K562 (cell line): ENCODE results near the gene TIFAB. TPM values are rescaled to one million over a fixed set of nuclear protein-coding genes. Genes with fewer than 3 reads are reported as not detected.

Experiments used
- ATAC-seq: fragments of 200-7000 bp; cut with Tn5 transposase; 3 replicates; pipeline ENCODE4 v1.9.1; 2020; ENCODE audit warnings: moderate library complexity
- BruUV-seq: library from RNA; stranded (reverse); fragments of 400-500 nt; replicated peaks from 2 replicates; lab custom pipeline; 2021; lab: Mats Ljungman, UMichigan
- CTCF ChIA-PET: fragments of 300-600 bp; formaldehyde crosslinking; extraction: SDS; loops from one replicate; lab custom pipeline; 2021; ENCODE audit warnings: low intra/inter-chr PET ratio; lab: Yijun Ruan, JAX
- POLR2A ChIA-PET: fragments of 300-600, 350-650 bp; sonication (Branson Sonifier 250); formaldehyde crosslinking; extraction: SDS; loops from one replicate; lab custom pipeline; 2021; ENCODE audit warnings: antibody characterized with exemption, inconsistent platforms; lab: Yijun Ruan, JAX
- DNase-seq, 4 experiments: peaks; one replicate each; pipeline versions ENCODE4 v3.0.0 to v3.0.0-alpha.2; 2011 to 2018; ENCODE audit warnings: low spot score in 3 of 4, mixed read lengths in 3 of 4; ENCODE audit errors: extremely low read depth in 1 of 4
- FAIRE-seq: peaks from 2 replicates; lab custom pipeline; 2011; peaks lifted over from hg19 to GRCh38; lab: Jason Lieb, UNC
- H2AFZ ChIP-seq: 2 replicates; pipeline ENCODE4 v1.6.0; 2011; ENCODE audit warnings: low read depth, low read length, control low read depth, inconsistent platforms
- H3K27ac ChIP-seq: fragments of 200-600 bp; 3 replicates; pipeline ENCODE4 v1.8.0; 2011; ENCODE audit warnings: low read depth, mild to moderate bottlenecking, control low read depth, inconsistent platforms, low read length, moderate library complexity, mixed read lengths; ENCODE audit errors: extremely low read depth
- H3K27me3 ChIP-seq, 2 experiments: fragments of 300-600 bp in 1 of 2; 2 replicates in 1 of 2; 3 replicates in 1 of 2; pipeline versions ENCODE4 v1.6.0 to v1.8.0; 2011; ENCODE audit warnings: inconsistent platforms in 2 of 2, low read length in 2 of 2, mild to moderate bottlenecking in 1 of 2, mixed read lengths in 1 of 2, moderate library complexity in 1 of 2; ENCODE audit not compliant: control insufficient read depth in 2 of 2, insufficient read depth in 2 of 2
- H3K36me3 ChIP-seq: fragments of 300-600 bp; 3 replicates; pipeline ENCODE4 v1.8.0; 2011; ENCODE audit warnings: mild to moderate bottlenecking, low read length, inconsistent platforms; ENCODE audit not compliant: control insufficient read depth, insufficient read depth
- H3K4me1 ChIP-seq, 2 experiments: fragments of 200-600 bp in 1 of 2; replicated peaks in 1 of 2; 2 replicates in 1 of 2; 3 replicates in 1 of 2; pipeline versions ENCODE4 v1.5.1 to v1.8.0; 2011; ENCODE audit warnings: inconsistent platforms in 2 of 2, low read length in 2 of 2, mild to moderate bottlenecking in 1 of 2, mixed read lengths in 1 of 2, moderate library complexity in 1 of 2; ENCODE audit not compliant: control insufficient read depth in 2 of 2, insufficient read depth in 2 of 2
- H3K4me2 ChIP-seq: 2 replicates; pipeline ENCODE4 v1.6.1; 2011; ENCODE audit warnings: low read length, control low read depth, inconsistent platforms, mixed read lengths; ENCODE audit not compliant: insufficient read depth
- H3K4me3 ChIP-seq: fragments of 200-600 bp; sonication (generic), shearing (Covaris generic); 2 replicates; pipeline ENCODE4 v1.5.1; 2016; ENCODE audit warnings: control low read depth, inconsistent platforms
- H3K79me2 ChIP-seq: fragments of 200-600 bp; 3 replicates; pipeline ENCODE4 v1.8.0; 2011; ENCODE audit warnings: low read length, inconsistent platforms; ENCODE audit not compliant: control insufficient read depth, insufficient read depth
- H3K9ac ChIP-seq, 2 experiments: 2 replicates each; pipeline versions ENCODE4 v1.6.0 to v1.6.1; 2011; ENCODE audit warnings: low read depth in 2 of 2, low read length in 2 of 2, control low read depth in 1 of 2, inconsistent platforms in 1 of 2, mild to moderate bottlenecking in 1 of 2, mixed read lengths in 1 of 2; ENCODE audit not compliant: insufficient read depth in 1 of 2
- H3K9me1 ChIP-seq: one replicate; pipeline ENCODE4 v1.6.0; 2011; ENCODE audit warnings: inconsistent platforms, mild to moderate bottlenecking, low read length, moderate library complexity; ENCODE audit not compliant: control insufficient read depth, insufficient read depth
- H3K9me3 ChIP-seq: replicated peaks from 2 replicates; pipeline ENCODE4 v1.5.1; 2011; ENCODE audit warnings: low read depth, low read length, inconsistent platforms; ENCODE audit not compliant: control insufficient read depth, insufficient read depth
- H4K20me1 ChIP-seq: replicated peaks from 2 replicates; pipeline ENCODE4 v1.6.1; 2011; ENCODE audit warnings: low read length, inconsistent platforms, mixed read lengths; ENCODE audit not compliant: control insufficient read depth, insufficient read depth
- C11orf30 ChIP-seq: fragments of 450-650 bp; IDR thresholded peaks from 2 replicates; pipeline ENCODE4 v1.6.1; 2016; ENCODE audit warnings: low read depth, mild to moderate bottlenecking
- CREM ChIP-seq: IDR thresholded peaks from 2 replicates; pipeline ENCODE4 v1.6.1; 2014; ENCODE audit warnings: antibody characterized with exemption, low read depth
- ELF2 ChIP-seq: fragments of 250-450 bp; sonication (Bioruptor Pico); IDR thresholded peaks from 2 replicates; pipeline ENCODE4 v1.5.0; 2021; ENCODE audit warnings: mild to moderate bottlenecking
- ESRRB ChIP-seq: fragments of 250-450 bp; sonication (Bioruptor Pico); IDR thresholded peaks from 2 replicates; pipeline ENCODE4 v1.5.0; 2020; ENCODE audit warnings: mild to moderate bottlenecking, moderate library complexity, borderline replicate concordance
- ILF3 ChIP-seq: fragments of 450-650 bp; IDR thresholded peaks from 2 replicates; pipeline ENCODE4 v1.6.1; 2018; ENCODE audit warnings: antibody characterized with exemption, mild to moderate bottlenecking, moderate library complexity, borderline replicate concordance
- LCOR ChIP-seq: sonication (generic); formaldehyde crosslinking; IDR thresholded peaks from 2 replicates; pipeline ENCODE4 v1.8.0; 2022; ENCODE audit warnings: mild to moderate bottlenecking, missing genetic modification reagents
- MXI1 ChIP-seq: IDR thresholded peaks from 2 replicates; pipeline ENCODE4 v1.6.1; 2011; ENCODE audit warnings: low read depth, mild to moderate bottlenecking, improper control_type of control experiment, low read length
- PHB ChIP-seq: fragments of 250-450 bp; sonication (Bioruptor Pico); IDR thresholded peaks from 2 replicates; pipeline ENCODE4 v1.5.0; 2021
- RB1 ChIP-seq: fragments of 450-650 bp; IDR thresholded peaks from 2 replicates; pipeline ENCODE4 v1.6.1; 2017; ENCODE audit warnings: low read depth, mild to moderate bottlenecking
- ZBED1 ChIP-seq: IDR thresholded peaks from 2 replicates; pipeline ENCODE4 v1.6.1; 2014
- ZNF134 ChIP-seq: fragments of 250-450 bp; sonication (Bioruptor Pico); conservative IDR thresholded peaks from 2 replicates; pipeline ENCODE4 v1.4.0; 2020
- ZNF354B ChIP-seq: fragments of 250-450 bp; sonication (Bioruptor Pico); IDR thresholded peaks from 2 replicates; pipeline ENCODE4 v1.4.0; 2020
- ZNF436 ChIP-seq: fragments of 250-450, 450-650 bp; sonication (Bioruptor Pico); formaldehyde crosslinking; IDR thresholded peaks from 2 replicates; pipeline ENCODE4 v1.7.0; 2020; ENCODE audit warnings: mild to moderate bottlenecking
- ZNF586 ChIP-seq: fragments of 450-650 bp; formaldehyde crosslinking; conservative IDR thresholded peaks from 2 replicates; pipeline ENCODE4 v1.4.0; 2020; ENCODE audit warnings: mild to moderate bottlenecking, moderate library complexity
- WGBS: fragments of 100-300 bp; shearing (Covaris generic); methylation state at CpG from one replicate; pipeline ENCODE4 v1.1.6; 2016; ENCODE audit warnings: low coverage, mixed read lengths; ENCODE audit not compliant: insufficient coverage; ENCODE audit errors: missing lambda C conversion rate; 5-methylcytosine and 5-hydroxymethylcytosine counted together
- in situ Hi-C: fragments of 300-500 bp; cut with MboI; formaldehyde crosslinking; loops from 4 replicates; pipeline ENCODE4 v1.15.0; 2018; ENCODE audit warnings: inconsistent platforms, mixed read lengths
- intact Hi-C: fragments of 100-400 bp; cut with micrococcal nuclease; formaldehyde crosslinking; loops from 2 replicates; pipeline ENCODE4 v1.14.2; 2022
- polyA plus RNA-seq, 8 experiments: library from polyadenylated mRNA; depleted of rRNA in 4 of 8; stranded (reverse) in 5 of 8; unstranded in 3 of 8; fragments of >200 nt; fragmentation: Nextera tagmentation in 2 of 8; fragmentation: Illumina TruSeq in 1 of 8; extraction: Ambion mirVana in 2 of 8; extraction: Trizol in 1 of 8; gene quantifications; 2 replicates each; pipeline versions ENCODE4 v1.2.1 to v1.2.3, GENCODE V29; 2011 to 2014; ENCODE audit warnings: inconsistent platforms in 1 of 8, missing spikeins in 1 of 8
- total RNA-seq, 7 experiments: library from RNA; depleted of rRNA in 6 of 7; stranded (reverse); fragments of >200 nt in 6 of 7; fragmentation: Illumina TruSeq in 2 of 7; extraction: Trizol in 2 of 7; gene quantifications; 2 replicates each; pipeline versions ENCODE4 v1.2.1 to v1.2.3, GENCODE V29; 2011 to 2021; ENCODE audit warnings: low replicate concordance in 1 of 7
- TF ChIP-seq, protein P1 (sequence below): fragments of 450-650 bp; IDR thresholded peaks from 2 replicates; pipeline ENCODE4 v1.7.1; 2018; ENCODE audit warnings: mild to moderate bottlenecking, low read depth; ENCODE audit not compliant: partially characterized antibody
- TF ChIP-seq, protein P2 (sequence below): sonication (generic); formaldehyde crosslinking; IDR thresholded peaks from 2 replicates; pipeline ENCODE4 v1.8.0; 2022; ENCODE audit warnings: missing genetic modification reagents, mild to moderate bottlenecking, borderline replicate concordance

The TIFAB gene
- total and polyA plus RNA-seq, 9 of the 15 experiments (the other 6 are each of a cell fraction or from before 2014, with no cell fraction given) = not detected

DNA sequence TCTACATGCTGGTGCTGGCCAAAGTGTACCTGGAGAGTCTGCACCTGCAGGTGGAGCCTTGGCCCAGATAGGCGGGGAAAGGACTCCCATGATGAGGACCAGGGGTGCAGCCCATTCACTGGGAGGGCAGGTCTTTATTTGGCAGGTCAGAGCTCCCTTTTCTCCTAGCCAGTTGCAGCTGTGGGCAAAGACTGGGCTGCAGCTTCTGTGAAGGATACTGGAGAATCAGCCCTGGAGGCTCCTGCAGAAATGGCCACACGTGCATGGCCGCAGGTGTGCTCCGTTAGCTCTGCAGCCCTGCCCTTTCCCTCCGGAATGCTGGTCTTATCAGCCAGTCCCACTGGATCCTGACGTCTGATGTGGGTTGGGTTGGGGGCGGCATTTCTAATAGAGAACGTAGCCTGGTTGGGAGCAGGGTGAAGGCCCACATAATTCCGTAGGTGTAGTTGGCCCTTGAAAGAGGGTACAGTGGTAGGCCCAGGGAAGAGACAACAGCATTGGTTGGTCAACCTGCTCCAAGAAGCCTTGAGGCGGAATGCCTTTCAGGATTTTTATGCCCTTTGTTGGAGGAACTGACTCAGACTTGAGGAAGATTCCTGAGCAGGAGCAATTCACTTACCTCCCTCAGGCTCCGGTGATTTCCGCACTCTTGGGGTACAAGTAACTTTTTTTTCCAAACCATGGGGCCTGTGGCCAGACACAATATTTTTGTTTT, 22.0 kb upstream of the TIFAB start:
- no peak overlapping the region for H2AFZ ChIP-seq

More for the DNA sequence above, 22.0 kb upstream of the TIFAB start:
- in situ Hi-C loops = no loop called here
- H3K27ac ChIP-seq = no peak overlapping the region
- H3K4me2 ChIP-seq = no peak overlapping the region
- intact Hi-C loops = no loop called here
- H3K9ac ChIP-seq = no peak overlapping the region
- CTCF ChIA-PET = no interaction called here
- BruUV-seq = no TSS peak
- H3K4me1 ChIP-seq = peaks cover 29 to 31% of the 10 kb centered on the region in 2 experiments
- H3K9me3 ChIP-seq = no peaks in the 10 kb centered on the region
- H3K9me1 ChIP-seq = no peaks in the 10 kb centered on the region
- H3K79me2 ChIP-seq = no peaks in the 10 kb centered on the region; the same call in 2 of the 3 replicates
- no peak for ATAC-seq
- DNase-seq = no peak
- POLR2A ChIA-PET = interaction anchor here (0.7 kb wide), 1 partner anchor 99 kb away, joined by 4 read pairs; no protein-coding TSS in a partner anchor
- TF ChIP-seq ZBED1 (no peak), ZNF354B (no peak), ESRRB (CRISPR knock-in tag) (no peak), CREM (no peak), PHB (CRISPR knock-in tag) (no peak), ZNF586 (no peak), ELF2 (CRISPR knock-in tag) (no peak), LCOR (CRISPR knock-in tag) (no peak), ZNF436 (CRISPR knock-in tag) (no peak), MXI1 (no peak), ZNF134 (CRISPR knock-in tag) (no peak), RB1 (no peak), ILF3 (no peak), C11orf30 (no peak)
- TF ChIP-seq, protein P1, sequence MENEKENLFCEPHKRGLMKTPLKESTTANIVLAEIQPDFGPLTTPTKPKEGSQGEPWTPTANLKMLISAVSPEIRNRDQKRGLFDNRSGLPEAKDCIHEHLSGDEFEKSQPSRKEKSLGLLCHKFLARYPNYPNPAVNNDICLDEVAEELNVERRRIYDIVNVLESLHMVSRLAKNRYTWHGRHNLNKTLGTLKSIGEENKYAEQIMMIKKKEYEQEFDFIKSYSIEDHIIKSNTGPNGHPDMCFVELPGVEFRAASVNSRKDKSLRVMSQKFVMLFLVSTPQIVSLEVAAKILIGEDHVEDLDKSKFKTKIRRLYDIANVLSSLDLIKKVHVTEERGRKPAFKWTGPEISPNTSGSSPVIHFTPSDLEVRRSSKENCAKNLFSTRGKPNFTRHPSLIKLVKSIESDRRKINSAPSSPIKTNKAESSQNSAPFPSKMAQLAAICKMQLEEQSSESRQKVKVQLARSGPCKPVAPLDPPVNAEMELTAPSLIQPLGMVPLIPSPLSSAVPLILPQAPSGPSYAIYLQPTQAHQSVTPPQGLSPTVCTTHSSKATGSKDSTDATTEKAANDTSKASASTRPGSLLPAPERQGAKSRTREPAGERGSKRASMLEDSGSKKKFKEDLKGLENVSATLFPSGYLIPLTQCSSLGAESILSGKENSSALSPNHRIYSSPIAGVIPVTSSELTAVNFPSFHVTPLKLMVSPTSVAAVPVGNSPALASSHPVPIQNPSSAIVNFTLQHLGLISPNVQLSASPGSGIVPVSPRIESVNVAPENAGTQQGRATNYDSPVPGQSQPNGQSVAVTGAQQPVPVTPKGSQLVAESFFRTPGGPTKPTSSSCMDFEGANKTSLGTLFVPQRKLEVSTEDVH = no peak
- TF ChIP-seq, protein P2, sequence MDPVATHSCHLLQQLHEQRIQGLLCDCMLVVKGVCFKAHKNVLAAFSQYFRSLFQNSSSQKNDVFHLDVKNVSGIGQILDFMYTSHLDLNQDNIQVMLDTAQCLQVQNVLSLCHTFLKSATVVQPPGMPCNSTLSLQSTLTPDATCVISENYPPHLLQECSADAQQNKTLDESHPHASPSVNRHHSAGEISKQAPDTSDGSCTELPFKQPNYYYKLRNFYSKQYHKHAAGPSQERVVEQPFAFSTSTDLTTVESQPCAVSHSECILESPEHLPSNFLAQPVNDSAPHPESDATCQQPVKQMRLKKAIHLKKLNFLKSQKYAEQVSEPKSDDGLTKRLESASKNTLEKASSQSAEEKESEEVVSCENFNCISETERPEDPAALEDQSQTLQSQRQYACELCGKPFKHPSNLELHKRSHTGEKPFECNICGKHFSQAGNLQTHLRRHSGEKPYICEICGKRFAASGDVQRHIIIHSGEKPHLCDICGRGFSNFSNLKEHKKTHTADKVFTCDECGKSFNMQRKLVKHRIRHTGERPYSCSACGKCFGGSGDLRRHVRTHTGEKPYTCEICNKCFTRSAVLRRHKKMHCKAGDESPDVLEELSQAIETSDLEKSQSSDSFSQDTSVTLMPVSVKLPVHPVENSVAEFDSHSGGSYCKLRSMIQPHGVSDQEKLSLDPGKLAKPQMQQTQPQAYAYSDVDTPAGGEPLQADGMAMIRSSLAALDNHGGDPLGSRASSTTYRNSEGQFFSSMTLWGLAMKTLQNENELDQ (CRISPR knock-in tag) = no peak
- TF ChIP-seq, all 486 proteins: peak for 0
- Histone ChIP-seq H3K36me3 (no peaks in the 10 kb centered on the region), H3K27me3 (no peaks in the 10 kb centered on the region), H4K20me1 (no peaks in the 10 kb centered on the region), H3K4me3 (no peak overlapping the region)
- no peak for FAIRE-seq
- 76% methylated on average over 11 of the region's 12 CpGs for WGBS
